OCI-LY1 (cell line): ENCODE data around the gene GIT2.

Experiments used
- CTCF ChIP-seq: fragments of 200-600 bp; sonication (generic), shearing (Covaris generic); IDR thresholded peaks from 2 replicates; pipeline ENCODE4 v1.5.1; 2017; ENCODE audit warnings: mild to moderate bottlenecking, antibody characterized with exemption, low read length, moderate library complexity, mixed read lengths
- EZH2 ChIP-seq: fragments of 200-600 bp; sonication (generic), shearing (Covaris generic); IDR thresholded peaks from 2 replicates; pipeline ENCODE4 v1.8.0; 2017; ENCODE audit warnings: borderline replicate concordance, mixed run types, mild to moderate bottlenecking, antibody characterized with exemption, low read length, moderate library complexity, mixed read lengths

DNA sequence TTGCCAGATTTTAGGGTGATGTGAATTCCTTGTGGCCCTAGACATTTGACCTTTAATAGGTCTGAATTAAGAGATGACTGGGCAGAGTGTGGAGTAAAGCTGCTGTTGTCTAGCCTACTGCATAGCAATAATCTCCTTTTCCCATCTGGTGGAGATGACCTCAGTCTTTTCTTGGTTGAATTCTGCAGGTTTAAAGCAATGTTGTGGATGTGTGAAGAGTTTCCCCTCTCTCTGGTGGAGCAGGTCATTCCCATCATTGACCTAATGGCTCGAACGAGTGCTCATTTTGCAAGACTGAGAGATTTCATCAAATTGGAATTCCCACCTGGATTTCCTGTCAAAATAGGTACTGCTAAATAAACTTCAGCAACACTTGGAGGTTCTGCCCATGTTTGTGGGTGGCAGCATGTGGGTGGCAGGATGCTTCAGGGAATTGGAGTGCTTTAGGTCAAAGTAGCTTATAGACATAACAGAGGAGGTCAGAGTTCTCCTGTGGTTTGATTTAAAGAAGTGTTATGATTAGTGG is 33.2 kb upstream of the GIT2 start:
- TF ChIP-seq CTCF (no peak), EZH2 (no peak)
